ELF-1 (cell line): ENCODE results near the gene ASCL1.

Source experiments
- DNase-seq: peaks from one replicate; pipeline ENCODE4 v3.0.0-alpha.2; 2016; ENCODE audit warnings: low read depth, low spot score

Gene ASCL1

DNA sequence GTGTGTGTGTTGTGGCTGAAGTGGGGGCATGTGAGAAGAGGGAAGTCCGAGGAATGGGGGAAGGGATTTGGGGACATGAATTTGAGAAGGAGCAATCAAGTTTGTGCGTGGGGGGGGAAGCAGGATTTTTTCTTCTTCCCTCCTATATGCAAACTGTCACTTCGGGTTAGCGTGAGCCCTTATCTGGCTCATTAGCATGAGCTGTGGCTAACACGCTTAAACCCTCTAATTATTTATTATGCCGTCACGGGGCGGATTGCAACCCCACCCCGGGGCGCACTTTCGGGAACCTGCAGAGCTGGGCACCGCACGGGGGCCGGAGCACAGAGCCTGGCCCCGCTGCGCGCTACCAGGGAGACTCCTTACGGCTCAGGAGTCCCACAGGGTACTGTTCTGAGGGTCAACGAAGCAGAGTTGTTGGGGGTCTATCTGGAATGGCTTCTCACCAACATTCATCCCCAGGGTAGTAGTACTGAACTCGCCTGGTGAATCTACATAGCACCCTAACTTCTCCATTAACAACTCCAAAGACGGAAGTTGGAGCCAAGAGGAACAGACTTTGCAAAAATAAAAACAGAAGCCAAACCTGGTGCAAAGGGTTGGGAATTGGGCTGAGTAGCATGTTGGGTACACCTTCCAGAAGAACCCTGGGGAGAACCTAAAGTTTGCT lies 6.4 kb upstream of the ASCL1 start:
- DNase-seq, result no peak

DNA sequence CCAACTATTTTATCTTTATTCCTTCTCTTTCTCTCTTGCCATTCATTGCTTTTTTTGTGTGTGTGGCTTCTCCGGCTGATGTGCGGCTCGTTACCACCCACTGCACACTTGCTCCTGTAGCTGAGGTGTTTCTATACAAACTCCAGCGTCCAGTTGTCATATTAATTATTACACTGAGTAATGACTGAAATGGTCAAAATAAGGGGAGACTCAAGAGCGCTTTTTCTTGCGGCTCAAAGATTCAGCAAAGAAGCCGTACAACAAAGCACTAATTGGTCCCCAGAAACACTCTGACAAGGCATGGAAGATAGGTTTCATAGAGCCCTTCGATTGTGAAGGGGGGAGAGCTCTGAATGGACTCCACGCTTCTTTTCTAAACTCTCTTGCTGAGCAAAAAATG lies 5.6 kb upstream of the ASCL1 start:
- no peak for DNase-seq

DNA sequence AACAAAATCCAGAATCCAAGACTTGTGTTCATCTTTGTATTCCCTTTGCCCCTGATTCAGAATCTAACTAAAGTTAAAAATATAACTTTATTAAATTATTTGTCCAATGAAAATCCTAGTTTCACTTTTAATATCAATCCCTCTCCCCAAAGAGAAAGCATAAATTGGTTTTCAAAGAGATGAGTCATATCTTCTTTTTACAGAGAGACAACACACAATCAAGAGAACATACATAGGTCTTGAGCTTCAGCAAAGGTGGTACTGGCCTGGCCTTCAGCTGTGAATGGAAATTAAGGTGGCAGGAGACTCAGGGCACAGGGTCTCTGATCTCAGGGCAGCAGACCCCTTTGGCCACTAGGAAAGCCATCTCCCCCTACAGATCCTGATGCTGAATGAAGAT lies 4.3 kb upstream of the ASCL1 start:
- no peak for DNase-seq

DNA sequence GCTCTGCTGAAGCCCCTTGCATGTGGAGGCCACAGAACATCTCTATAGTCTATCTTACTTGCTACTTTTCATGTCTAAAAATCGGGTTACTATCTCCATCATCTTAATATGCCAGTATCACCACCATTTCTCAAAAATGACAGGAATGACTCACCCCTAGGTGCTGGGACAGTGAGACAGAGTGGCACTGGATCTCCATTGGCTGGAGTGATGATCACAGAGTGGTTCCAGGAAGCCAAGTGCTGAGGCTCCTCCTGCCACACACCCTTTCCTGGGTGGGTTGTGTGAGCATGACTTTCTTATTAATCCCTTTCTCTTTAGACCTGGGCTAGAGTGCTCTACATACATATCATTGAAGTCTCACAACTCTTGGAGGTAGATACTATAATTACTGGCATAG lies 3.3 kb upstream of the ASCL1 start:
- no peak for DNase-seq

DNA sequence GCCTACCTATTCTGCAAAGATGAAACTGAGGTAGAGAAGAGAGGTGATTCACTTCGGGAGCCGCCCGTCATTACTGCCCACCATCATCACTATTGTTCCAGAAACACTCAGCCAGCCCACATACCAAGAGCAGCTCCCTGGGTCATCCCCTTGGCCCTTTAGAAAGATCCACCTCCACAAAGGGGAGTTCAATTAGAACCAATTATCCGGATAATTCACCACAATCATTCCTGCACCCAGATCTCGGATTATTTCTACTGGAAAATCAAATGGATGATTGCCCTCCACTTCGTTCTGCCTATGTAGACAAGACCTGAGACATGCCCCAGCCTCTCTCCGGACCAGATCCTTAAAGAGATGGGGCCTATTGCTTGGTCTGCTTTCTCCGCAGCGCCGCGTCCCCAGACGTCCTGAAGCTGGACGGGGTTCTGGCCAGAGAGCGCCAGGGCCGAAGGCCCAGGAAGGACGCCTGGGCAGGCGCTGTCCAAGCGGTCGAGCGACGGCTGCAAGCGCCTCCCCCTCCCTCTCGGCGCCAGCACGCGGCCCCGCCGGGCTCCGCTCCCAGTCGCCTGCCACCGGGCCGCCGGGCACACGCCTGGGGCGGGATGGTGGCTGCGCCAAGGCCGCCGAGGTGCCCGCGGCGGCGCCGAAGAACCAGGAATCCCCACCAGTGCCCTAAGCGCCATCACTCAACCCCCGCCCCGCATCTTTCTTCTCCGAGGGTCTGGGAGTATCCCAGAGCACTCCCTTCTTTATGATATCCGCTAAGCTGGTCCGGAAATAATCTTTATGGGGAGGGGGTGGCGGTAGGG lies 1.3 kb upstream of the ASCL1 start:
- DNase-seq, result peak; percentile 56

DNA sequence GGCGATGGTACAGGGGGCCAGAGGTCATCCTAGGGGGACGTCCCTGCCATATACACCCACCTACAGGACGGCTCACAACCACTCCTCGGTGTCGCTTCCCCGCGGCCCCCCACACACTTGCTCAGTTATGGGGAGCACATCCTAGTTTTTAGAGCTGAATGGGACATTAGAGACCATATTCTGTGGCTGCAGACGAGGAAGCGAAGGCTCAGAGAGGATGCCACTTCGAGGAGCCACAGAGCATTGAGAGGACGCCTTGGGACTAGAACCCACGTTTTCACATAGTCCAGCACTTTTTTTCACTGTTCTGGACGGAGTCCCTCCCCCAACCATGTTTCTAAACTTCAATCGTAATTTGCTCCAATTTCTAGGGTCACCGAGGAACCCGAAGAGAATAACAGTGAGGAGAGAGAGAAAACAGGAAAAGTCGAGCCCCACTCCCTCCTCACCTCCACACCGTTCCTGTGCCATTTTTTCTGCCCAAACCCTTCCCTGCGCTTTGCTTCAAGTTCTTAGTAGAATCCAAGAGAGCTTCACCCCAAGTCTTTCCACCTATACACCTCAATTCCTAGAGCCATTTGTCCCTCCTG lies 641 bp upstream of the ASCL1 start:
- no peak for DNase-seq

DNA sequence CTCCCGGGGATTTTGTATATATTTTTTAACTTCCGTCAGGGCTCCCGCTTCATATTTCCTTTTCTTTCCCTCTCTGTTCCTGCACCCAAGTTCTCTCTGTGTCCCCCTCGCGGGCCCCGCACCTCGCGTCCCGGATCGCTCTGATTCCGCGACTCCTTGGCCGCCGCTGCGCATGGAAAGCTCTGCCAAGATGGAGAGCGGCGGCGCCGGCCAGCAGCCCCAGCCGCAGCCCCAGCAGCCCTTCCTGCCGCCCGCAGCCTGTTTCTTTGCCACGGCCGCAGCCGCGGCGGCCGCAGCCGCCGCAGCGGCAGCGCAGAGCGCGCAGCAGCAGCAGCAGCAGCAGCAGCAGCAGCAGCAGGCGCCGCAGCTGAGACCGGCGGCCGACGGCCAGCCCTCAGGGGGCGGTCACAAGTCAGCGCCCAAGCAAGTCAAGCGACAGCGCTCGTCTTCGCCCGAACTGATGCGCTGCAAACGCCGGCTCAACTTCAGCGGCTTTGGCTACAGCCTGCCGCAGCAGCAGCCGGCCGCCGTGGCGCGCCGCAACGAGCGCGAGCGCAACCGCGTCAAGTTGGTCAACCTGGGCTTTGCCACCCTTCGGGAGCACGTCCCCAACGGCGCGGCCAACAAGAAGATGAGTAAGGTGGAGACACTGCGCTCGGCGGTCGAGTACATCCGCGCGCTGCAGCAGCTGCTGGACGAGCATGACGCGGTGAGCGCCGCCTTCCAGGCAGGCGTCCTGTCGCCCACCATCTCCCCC lies 777 bp downstream of the ASCL1 start:
- DNase-seq, result peak; percentile 89

DNA sequence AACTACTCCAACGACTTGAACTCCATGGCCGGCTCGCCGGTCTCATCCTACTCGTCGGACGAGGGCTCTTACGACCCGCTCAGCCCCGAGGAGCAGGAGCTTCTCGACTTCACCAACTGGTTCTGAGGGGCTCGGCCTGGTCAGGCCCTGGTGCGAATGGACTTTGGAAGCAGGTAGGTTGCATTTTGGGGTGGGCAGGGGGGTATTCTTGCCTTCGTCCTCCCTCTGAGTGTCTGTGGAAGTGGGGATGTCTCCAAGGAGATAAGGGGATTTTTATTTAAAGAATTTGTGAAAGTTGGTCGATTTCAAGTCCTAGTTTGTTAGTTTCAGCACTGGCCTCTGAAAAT lies 1.3 kb downstream of the ASCL1 start:
- DNase-seq, result no peak

DNA sequence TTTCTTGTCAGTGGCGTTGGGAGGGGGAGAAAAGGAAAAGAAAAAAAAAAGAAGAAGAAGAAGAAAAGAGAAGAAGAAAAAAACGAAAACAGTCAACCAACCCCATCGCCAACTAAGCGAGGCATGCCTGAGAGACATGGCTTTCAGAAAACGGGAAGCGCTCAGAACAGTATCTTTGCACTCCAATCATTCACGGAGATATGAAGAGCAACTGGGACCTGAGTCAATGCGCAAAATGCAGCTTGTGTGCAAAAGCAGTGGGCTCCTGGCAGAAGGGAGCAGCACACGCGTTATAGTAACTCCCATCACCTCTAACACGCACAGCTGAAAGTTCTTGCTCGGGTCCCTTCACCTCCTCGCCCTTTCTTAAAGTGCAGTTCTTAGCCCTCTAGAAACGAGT lies 1.9 kb downstream of the ASCL1 start:
- peak; percentile 10 for DNase-seq

DNA sequence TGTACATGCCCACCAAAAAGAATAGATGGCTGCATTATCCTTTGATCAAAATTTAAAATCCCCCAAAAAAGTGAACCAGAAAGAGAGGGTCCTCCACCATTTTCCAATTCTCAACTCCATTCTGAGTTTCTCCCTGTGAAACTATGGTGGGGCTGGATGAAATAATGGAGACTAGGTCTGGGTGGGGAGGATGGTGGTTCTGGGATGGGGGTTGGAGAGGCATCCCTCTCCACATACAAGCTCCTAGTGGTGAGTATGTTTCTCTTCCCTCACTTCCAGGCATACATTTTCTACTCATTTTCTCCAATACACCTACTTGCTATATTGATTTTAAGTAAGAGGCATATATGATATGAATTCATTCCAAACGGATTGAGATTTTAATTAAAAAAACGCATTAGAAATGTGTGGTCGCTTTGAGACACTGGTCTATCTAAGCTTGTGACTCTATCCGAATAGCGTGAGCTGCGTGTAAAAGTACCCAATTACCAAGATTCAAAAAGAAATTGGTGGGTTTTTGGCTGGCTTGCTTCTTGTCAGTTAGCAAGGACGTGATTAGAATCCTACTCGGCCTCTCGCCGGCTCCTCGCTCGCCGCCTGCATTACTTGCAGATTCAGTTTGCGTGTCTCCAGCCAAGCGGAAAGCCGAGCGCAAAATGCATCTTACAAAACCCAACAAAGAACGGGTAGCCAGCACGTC lies 3.4 kb downstream of the ASCL1 start:
- peak; percentile 36 for DNase-seq

DNA sequence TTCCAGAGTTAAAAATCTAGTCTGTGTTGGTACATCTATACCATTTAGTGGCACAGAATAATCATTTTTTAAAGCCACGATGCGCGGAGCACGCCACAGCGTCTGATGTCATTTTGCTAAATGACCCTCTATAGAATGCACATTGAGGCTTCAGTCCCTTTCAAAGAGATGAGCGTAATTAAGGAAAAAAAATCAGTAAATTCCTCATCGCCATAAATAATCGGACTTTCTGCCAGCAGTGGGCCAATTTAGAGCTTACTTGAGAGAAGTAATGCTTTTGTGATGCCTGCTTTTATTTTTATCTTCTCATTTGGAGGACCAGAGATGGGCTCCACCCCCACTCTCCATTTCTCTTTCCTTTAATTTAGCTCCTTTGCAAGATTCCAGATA lies 4.0 kb downstream of the ASCL1 start:
- DNase-seq, result no peak

DNA sequence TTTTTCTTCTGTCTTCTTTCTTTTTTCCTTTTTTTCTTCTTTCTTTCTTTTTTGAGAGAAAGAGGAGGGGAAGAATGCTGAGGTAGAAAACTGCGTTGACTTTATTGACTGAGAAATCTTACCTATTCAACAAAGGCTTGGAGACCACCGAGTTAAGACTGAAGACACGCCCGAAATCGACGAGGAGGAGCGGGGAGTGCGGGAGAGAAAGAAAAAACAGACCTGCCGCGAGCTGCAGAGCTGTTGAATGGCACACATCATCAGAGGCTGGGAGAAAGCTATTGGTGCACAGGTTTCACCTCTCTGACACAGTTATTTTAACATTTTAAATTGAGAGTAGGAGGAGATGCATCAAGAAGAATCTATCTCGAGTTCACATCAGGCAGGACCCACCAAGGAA lies 5.1 kb downstream of the ASCL1 start:
- DNase-seq, result no peak

DNA sequence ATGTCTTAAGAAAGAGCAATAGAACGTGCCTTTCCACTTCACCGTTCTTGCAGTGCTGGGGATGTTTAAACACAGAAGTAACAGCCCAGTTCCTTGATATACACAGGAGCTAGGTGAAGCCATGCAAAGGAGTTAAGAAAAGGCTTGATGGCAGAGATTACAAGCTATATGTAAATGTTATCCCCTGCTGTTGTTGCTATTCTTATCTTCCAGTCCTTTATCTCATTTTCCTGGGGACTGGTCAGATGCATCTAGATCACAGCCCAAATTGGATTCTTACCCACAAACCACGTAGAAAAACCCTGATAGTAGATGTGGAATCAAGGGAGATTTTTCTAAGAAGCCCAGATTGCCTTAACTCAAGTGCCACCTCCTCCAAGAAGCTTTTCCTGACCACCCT lies 5.5 kb downstream of the ASCL1 start:
- DNase-seq, result no peak

DNA sequence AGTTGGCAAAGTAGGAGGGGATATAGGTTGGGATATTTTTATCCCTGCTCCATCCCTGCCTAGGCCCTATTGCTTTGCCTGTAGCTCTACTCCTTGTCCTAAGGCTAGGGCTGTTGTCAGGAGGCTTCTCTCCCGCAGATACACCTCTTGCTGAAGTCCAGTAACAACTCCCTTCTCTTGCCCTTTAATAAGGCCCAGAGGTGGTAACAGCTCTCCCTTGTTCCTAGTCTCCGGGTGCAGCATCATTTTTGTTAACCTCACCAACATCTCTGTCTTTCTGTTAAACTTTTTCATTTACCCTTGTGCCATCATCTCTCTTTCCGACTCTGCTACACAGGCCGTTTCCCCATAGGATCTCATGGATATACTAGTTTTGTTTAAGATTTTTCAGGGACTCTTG lies 6.3 kb downstream of the ASCL1 start:
- no peak for DNase-seq

DNA sequence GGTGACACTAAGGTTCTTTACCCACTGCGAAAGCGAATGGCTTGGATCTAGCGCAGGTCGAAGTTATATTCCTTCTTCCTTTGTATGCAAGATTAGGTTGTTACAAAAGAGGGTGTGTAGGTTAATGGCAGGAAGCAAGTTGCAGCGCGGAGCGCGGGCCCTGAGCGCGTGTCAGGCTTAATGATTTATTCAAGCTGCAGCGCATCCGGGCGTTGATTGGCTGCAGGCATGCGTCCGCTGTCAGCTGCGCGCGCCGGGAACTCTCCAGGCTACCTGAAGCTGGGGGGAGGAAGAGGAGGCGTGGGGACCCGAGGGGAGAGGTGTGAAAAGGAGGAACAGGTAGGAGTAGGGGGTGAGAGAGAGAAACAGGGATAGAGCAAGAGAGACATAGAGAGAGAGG lies 7.4 kb downstream of the ASCL1 start:
- DNase-seq, result peak; percentile 71

DNA sequence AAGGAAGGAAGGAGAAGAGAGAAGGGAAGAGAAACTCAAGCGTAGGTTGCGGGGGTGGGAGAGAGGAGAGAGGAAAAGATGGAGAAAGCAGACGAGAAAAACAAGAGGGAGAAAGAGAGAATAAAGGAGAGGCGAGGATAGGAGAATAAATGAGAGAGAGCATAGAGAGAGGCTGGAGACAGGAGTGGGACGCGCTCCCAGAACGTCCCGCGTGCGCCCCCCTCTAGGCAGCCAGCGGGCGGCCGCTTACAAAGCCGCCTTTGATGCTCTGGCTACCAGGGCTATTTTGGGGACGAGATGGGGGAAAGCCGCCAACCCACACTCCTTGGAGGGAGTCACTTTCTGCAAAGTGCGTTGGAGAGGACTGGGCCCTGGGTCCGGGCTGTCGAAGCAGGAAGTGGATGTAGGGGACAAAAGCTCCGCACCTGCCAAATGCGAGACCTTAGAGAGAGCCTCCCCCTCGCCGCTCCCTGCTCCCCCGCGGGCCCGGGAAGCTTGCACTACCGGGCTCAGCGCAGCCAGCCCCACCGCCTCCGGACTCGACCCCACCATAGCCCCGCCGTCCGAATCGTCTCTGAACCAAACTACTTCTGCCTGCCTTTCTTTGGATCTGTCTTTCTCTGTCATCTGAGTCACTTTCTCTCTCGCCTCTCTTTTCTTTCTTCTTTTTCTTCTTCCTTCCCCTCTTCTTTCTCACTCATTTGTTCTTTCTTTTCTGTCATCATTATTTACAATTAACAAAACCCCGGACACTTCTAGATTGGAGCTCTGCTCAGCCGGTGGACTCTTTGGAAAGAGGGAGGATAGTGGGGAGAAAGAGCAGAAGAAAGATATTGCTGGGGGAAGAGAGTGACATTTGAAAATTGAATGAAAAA lies 8.0 kb downstream of the ASCL1 start:
- DNase-seq, result peak; percentile 15

DNA sequence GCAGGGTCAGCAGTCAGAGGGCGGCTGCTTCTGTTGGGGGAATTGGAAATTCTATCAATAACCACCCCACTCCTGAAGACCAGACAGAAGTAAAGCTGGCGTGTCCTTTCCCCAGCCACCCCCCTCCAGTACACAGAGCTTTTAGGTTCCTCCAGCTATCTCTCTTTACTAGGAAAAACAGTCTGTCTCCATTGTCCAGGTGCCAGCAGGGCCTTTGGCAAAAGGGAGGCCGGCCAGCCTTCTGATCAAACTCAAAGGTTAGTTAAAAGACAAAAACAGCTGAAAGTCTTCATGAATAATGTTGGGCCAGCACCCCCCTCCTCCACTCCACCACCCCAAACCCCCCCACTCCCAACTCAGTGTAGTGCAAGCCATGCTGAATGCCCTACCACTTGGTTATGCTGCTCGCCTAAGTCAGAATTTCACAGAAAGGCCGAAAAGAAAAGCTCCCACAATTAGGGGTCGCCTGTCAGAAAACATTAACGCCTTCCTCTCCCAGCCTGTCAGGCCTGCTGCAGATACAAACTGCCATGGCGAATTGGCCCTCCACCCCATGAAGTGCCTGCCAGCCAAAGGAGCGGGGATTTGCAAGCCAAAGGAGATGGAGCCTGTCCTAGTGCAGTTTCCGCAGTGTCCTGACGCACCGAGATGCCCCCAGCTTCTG lies 8.9 kb downstream of the ASCL1 start:
- no peak for DNase-seq

DNA sequence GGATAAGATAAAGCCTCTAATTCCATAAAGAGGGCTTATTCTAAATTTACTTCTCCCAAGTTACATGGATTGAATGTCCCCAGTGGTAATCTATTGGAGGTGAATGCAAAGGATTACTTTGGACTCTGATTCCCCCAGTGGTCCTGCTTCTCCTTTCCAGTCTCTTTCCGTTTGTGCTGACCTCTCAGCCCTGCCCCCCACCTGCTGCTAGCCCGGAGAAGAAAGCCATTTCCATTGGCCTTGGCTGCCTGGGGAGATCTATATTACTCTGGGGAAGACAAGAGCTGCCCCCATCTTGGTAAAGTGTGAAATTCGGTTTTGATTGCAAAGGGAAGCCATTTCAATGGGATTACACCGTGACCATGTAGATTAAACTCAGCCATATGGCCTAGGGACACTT lies 13.3 kb downstream of the ASCL1 start:
- DNase-seq, result no peak

DNA sequence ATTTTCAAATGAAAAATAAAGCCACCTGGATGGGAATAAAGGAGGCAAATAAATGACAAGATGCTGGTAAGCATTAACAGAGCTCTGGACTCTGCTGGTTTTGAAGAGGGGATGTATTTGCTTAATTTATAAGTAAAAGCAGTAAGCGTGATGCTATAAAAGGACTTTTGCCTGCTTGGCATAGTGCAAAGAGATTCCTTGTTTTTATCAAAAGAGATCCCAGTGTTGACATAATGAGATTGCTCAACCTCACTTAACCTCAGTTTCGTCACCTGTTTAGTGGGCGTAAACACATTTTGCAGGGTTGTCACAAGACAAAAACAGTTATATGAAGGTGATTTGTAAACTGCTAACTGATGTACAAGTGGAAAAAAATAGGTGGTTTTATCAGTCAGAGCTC lies 13.8 kb downstream of the ASCL1 start:
- DNase-seq, result no peak

DNA sequence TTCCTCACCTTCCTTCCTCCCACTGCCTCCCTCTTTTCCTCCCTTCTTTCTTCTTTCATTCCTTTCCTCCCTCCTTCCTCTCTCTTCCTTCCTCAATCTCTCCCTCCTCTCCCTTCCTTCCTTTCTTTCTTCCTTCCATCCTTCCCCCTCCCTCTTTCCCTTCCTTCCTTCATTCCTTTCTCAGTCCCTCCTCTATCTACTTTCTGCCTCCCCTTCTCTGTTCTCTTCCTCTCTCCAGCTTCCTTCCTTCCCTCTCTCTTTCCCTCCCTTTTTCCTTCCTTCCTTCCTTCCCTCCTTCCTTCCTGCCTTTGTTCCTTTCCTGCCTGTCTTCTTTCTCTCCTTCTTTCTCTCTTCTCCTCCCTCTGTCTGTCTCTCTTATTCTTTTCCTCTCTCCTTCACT lies 16.1 kb downstream of the ASCL1 start:
- DNase-seq, result no peak
